HEK293 (cell line): Measurements from ENCODE around the gene GRAPL.
"Not testable (repeated sequence)": the region's sequence is repeated elsewhere in the genome, so short reads cannot be mapped to it uniquely, and the experiment has no call there.

ENCODE experiments used
- CTCF ChIA-PET: fragments of 350-600 bp; formaldehyde crosslinking; extraction: SDS; loops from one replicate; lab custom pipeline; 2021; ENCODE audit warnings: antibody characterized with exemption; lab: Yijun Ruan, JAX
- POLR2A ChIA-PET: fragments of 300-600 bp; formaldehyde crosslinking; extraction: SDS; loops from one replicate; lab custom pipeline; 2020; ENCODE audit warnings: antibody characterized with exemption, inconsistent platforms; lab: Yijun Ruan, JAX
- H3K27ac ChIP-seq: fragments of 200-500 bp; sonication (Bioruptor generic); 2 replicates; pipeline ENCODE4 v1.5.1; 2014; ENCODE audit warnings: low read depth, low read length, control low read depth, inconsistent platforms; ENCODE audit errors: extremely low read depth
- H3K36me3 ChIP-seq, 2 experiments: fragments of 200-500 bp in 1 of 2; sonication (Bioruptor generic) in 1 of 2; 1 replicate in 1 of 2; 2 replicates in 1 of 2; pipeline ENCODE4 v1.5.1; 2014 to 2017; ENCODE audit warnings: inconsistent platforms in 2 of 2, low read length in 2 of 2; ENCODE audit not compliant: control insufficient read depth in 2 of 2, insufficient read depth in 1 of 2
- H3K4me1 ChIP-seq: fragments of 200-500 bp; sonication (Bioruptor generic); 2 replicates; pipeline ENCODE4 v1.5.1; 2014; ENCODE audit warnings: mild to moderate bottlenecking, low read length, inconsistent platforms; ENCODE audit not compliant: control insufficient read depth, insufficient read depth
- H3K4me3 ChIP-seq: 2 replicates; pipeline ENCODE4 v1.5.1; 2011; ENCODE audit warnings: low read depth, mild to moderate bottlenecking, control low read depth, low read length, moderate library complexity
- H3K9me3 ChIP-seq: fragments of 200-500 bp; sonication (Bioruptor generic); 2 replicates; pipeline ENCODE4 v1.5.1; 2014; ENCODE audit warnings: low read depth, low read length, inconsistent platforms; ENCODE audit not compliant: control insufficient read depth, insufficient read depth
- EGR2 ChIP-seq: fragments of 450-650 bp; formaldehyde crosslinking; IDR thresholded peaks from 2 replicates; pipeline ENCODE4 v1.5.1; 2016; ENCODE audit warnings: low read depth, missing biosample characterization, missing genetic modification characterization
- ZFHX2 ChIP-seq: fragments of 450-650 bp; formaldehyde crosslinking; conservative IDR thresholded peaks from 2 replicates; pipeline ENCODE4 v1.5.1; 2016; ENCODE audit warnings: missing biosample characterization, missing genetic modification characterization

GRAPL gene

DNA sequence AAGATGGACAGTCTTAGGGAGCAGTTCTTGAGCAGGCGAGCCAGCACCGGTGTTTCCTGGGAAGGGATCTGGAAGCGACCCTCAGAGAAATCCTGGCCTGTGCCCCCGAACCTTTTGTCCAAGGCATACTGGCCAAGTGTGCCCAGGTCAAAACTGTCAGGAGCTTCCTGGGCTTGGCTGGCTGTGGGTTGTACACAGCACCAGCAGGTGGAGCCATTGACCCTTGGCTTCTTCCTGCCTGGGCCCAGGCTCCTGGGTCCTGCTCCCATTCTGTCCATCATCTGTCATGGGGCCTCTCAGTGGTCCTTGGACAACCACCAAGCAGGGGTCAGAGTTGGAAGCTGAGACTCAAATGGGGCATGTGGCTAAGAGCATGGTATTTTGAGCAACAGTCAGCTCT, 15.0 kb downstream of the GRAPL start:
- POLR2A ChIA-PET: not testable (repeated sequence)

DNA sequence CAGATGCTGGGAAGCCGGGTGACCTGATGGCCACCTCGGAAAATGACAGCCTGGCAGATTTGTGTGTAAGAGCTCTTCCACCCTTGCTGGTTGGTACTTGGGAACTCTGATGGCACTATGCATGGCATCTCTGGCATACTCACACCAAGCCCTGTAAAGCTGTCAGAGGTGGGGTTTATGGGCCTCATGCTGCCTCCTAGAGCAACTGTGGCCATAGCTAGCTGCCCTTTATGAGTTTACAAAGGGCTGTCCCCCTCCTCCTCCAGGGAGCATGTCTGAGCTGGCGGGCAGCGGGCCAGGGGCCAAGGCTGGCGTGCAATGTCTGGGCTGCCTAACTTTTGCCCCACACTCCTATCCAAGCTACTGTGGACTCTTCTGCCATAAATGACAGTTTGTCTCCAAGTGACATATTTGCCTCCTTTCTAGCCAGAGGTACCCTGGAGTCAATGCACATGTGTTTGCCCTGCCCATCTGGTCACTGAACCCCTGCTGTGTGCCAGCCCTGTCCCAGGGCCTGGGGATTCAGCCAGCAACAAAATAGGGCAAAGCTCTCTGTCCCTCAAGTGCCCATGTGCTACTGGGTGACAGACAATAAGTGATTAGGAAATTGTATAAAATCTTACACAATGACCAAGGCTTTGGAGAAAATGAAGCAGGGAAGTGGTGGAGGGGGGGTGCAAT, 15.8 kb downstream of the GRAPL start:
- H3K4me1 ChIP-seq, POLR2A ChIA-PET, H3K36me3 ChIP-seq, H3K27ac ChIP-seq, H3K4me3 ChIP-seq, H3K9me3 ChIP-seq, CTCF ChIA-PET: not testable (repeated sequence)

More for the DNA sequence above, 15.0 kb downstream of the GRAPL start:
- CTCF ChIA-PET, H3K27ac ChIP-seq, H3K9me3 ChIP-seq, H3K4me1 ChIP-seq, H3K4me3 ChIP-seq, H3K36me3 ChIP-seq: not testable (repeated sequence)

- CTCF ChIA-PET: not testable (repeated sequence)
Observed at GRCh38 chr17:19144373-19144772, 17.0 kb downstream of the GRAPL start.

GRCh38 chr17:19145471-19145870, 18.1 kb downstream of the GRAPL start:
- POLR2A ChIA-PET, H3K4me1 ChIP-seq, CTCF ChIA-PET, H3K27ac ChIP-seq, H3K4me3 ChIP-seq, H3K9me3 ChIP-seq, H3K36me3 ChIP-seq: not testable (repeated sequence)

More at GRCh38 chr17:19144373-19144772, 17.0 kb downstream of the GRAPL start:
- H3K4me3 ChIP-seq, H3K4me1 ChIP-seq, H3K9me3 ChIP-seq, H3K36me3 ChIP-seq, POLR2A ChIA-PET: not testable (repeated sequence)
- 0 out of 2 replicates have a peak, but pooled peaks have one; percentile 16 for TF ChIP-seq ZFHX2
- peak; percentile 38; the same call in 1 of the 2 replicates for TF ChIP-seq EGR2
- TF ChIP-seq, all 188 proteins: peak for 2; not testable (repeated sequence) for 186
- H3K27ac ChIP-seq: not testable (repeated sequence)

DNA sequence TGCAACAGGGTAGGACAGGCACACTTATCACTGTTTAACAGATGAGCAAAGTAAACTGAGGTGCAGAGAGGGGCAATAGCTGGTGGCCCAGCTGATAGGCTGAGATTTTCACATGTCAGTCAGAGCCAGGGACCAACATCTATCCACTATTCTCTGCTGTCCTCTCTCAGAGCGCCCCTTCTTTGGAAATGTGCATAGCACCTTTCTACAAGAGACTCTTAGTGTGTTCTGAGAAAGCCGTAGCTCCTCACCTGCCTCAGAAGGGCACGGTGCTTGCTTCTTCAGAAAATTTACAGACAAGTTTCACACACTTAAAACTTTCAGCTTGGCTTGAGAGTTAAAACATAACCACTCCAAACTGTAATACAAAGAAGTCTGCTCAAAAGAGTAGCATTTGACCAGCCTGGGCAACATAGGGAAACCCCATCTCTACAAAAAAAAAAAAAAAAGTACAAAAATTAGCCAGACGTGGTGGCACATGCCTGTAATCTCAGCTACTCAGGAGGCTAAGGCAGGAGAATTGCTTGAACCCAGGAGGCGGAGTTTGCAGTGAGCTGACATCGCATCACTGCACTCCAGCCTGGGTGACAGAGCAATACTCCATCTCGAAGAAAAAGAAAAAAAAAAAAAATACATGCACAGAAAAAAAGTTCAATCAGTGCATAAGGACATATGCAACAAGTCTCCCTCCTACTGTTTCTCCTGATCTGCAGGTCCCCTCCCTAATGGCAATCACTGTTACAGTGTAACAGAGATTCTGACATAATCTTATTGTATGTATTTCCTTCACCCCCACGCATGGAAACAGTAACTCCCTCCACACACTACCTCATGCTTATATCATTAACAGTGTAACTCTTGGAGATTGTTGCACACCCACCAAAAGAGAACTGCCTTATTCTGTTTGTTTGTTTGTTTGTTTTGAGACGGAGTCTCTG, 23.6 kb downstream of the GRAPL start:
- H3K4me3 ChIP-seq, H3K27ac ChIP-seq, POLR2A ChIA-PET, H3K36me3 ChIP-seq, H3K9me3 ChIP-seq, H3K4me1 ChIP-seq, CTCF ChIA-PET: not testable (repeated sequence)

DNA sequence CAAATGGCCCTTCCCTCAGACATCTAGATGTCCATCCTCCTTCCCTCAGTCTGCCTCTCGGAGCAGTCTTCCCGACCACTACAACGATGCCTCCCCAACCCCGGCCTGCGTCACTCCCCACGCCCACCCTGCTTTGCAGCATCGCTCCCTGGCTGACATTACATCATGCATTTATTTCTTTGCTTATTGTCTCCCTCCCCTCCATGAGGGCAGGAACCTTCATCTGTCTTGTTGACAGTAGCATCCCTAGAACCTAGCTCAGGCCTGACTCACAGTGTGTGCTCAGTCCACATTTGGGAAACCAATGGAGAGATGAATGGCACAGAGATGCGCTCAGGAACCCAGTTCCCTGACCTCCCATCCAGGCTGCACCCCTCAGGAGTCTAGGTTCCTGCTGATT, 30.2 kb downstream of the GRAPL start:
- H3K4me3 ChIP-seq: not testable (repeated sequence)

DNA sequence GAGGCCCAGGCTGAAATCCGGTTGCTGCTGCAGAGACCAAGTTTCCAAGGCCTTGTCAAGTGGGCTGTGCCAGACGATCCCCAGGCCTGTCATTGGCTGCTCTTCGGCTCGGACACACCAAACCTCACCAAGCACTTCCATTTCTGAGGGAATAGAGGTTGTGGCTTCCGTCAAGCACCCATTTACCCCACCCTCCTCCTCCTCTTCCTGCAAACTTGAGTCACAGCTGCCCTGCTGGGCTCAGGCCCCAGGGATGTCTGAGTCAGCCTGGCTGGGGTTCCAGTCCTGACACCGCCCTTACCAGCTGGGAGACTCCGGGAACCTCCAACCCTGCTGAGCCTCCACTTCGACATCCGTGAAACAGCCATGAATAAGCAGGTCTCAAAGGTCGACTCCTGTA, 31.1 kb downstream of the GRAPL start:
- H3K9me3 ChIP-seq, POLR2A ChIA-PET, H3K4me3 ChIP-seq, H3K27ac ChIP-seq, CTCF ChIA-PET, H3K36me3 ChIP-seq, H3K4me1 ChIP-seq: not testable (repeated sequence)

More for the DNA sequence above, 30.2 kb downstream of the GRAPL start:
- POLR2A ChIA-PET, H3K4me1 ChIP-seq, CTCF ChIA-PET, H3K36me3 ChIP-seq, H3K9me3 ChIP-seq, H3K27ac ChIP-seq: not testable (repeated sequence)

GRCh38 chr17:19158938-19159337, 31.5 kb downstream of the GRAPL start:
- H3K4me3 ChIP-seq, H3K36me3 ChIP-seq, H3K9me3 ChIP-seq, H3K4me1 ChIP-seq, H3K27ac ChIP-seq, CTCF ChIA-PET, POLR2A ChIA-PET: not testable (repeated sequence)

DNA sequence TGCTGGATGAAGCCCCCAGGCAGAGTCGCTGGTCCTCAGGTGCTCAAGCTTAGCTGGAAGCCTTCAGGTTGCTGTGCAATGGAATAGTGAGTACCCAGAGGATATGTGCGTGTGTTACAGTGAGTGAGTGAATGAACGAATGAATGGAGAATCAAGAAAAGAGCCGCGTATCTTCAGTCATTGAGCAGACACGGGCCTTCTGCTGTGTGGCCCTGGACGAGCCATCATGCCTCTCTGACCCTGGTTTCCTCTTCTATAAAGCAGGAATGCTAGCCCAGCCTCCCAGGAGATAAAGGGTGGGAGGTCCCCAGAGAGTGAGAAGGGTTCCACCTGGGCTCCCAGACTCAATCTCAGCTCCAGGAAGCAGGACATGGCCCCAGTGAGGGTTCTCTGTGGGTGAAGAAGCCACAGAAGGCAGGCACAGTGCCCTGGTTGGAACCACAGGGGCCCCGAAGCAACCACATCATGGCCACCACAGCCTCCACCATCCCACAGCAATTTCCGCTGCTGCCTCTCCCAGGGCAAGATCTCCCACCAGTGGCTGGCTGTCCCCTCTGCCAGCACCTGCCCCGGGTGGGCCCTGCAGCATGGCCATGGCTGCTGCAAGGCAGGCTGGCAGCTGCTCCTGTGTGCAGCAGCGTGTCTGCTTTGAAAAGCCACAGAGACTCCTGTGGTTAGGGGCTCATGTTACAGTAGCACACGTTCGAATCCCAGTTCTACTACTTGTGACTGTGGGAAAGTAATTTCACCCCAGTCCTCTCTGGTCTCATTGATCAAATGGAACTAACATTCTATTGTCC, 34.1 kb downstream of the GRAPL start:
- H3K4me1 ChIP-seq, H3K27ac ChIP-seq, CTCF ChIA-PET, POLR2A ChIA-PET, H3K36me3 ChIP-seq, H3K4me3 ChIP-seq, H3K9me3 ChIP-seq: not testable (repeated sequence)
